Keratinocyte (primary cell): ENCODE results near the gene SLC38A2.

Source experiments
- EZH2 ChIP-seq: IDR thresholded peaks from one replicate; pipeline ENCODE4 v1.6.1; 2012; ENCODE audit warnings: inconsistent platforms, mild to moderate bottlenecking, low read length, moderate library complexity
- TF ChIP-seq, protein P1 (sequence below), 3 experiments: IDR thresholded peaks in 1 of 3; conservative IDR thresholded peaks in 1 of 3; optimal IDR thresholded peaks in 1 of 3; 2 replicates in 2 of 3; 3 replicates in 1 of 3; pipeline versions ENCODE3 to v1.5.1; 2011; ENCODE audit warnings: low read length in 3 of 3, mild to moderate bottlenecking in 3 of 3, moderate library complexity in 2 of 3, control low read depth in 1 of 3, inconsistent platforms in 1 of 3; ENCODE audit not compliant: insufficient read depth in 2 of 3; ENCODE audit errors: extremely low read depth in 1 of 3

DNA sequence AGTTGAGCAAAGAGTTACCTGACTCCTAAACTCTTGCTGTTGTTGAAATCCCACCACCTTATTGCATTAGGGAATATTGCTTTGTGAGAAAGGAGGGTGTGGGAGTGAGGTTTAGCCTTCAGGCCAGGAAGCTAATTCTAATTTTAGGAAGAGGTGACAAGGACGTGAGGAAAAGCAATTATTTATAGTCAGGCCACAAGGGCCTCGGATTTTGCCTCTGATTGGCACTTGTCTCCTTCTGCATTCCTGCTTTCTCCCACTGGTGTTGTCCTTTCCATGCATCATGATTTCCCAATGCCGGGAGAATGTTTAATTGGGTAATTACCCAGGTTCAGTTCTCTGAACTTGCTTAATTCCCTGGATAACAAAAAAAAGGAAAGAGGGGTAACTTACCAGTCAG is 37.9 kb upstream of the SLC38A2 start:
- TF ChIP-seq, protein P1, sequence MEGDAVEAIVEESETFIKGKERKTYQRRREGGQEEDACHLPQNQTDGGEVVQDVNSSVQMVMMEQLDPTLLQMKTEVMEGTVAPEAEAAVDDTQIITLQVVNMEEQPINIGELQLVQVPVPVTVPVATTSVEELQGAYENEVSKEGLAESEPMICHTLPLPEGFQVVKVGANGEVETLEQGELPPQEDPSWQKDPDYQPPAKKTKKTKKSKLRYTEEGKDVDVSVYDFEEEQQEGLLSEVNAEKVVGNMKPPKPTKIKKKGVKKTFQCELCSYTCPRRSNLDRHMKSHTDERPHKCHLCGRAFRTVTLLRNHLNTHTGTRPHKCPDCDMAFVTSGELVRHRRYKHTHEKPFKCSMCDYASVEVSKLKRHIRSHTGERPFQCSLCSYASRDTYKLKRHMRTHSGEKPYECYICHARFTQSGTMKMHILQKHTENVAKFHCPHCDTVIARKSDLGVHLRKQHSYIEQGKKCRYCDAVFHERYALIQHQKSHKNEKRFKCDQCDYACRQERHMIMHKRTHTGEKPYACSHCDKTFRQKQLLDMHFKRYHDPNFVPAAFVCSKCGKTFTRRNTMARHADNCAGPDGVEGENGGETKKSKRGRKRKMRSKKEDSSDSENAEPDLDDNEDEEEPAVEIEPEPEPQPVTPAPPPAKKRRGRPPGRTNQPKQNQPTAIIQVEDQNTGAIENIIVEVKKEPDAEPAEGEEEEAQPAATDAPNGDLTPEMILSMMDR (optimal IDR thresholded peaks at IDR 0.05 in 1 of 3, IDR thresholded peaks at IDR 0.05 in 1 of 3, conservative IDR thresholded peaks at IDR 0.05 in 1 of 3; ENCODE audit: extremely low read depth in 1 of 3, insufficient read depth in 2 of 3, low read length in 3 of 3) = no peak
- no peak for TF ChIP-seq EZH2
